CD4-positive, alpha-beta T cell treated with Interleukin-6 at 100 ng/mL for 8 hours (primary cell): ENCODE data around the gene TKTL1.
A peak's percentile ranks its signal among the peaks of the same experiment; 100 is the strongest.
"Not testable (repeated sequence)": the region's sequence is repeated elsewhere in the genome, so short reads cannot be mapped to it uniquely, and the experiment has no call there.

Experiments
- DNase-seq: peaks from one replicate; pipeline ENCODE4 v3.0.0-alpha.2; 2020; ENCODE audit warnings: mixed read lengths, low spot score

Gene TKTL1

GRCh38 chrX:154309041-154309775, 13.6 kb downstream of the TKTL1 start:
- no peak for DNase-seq

- DNase-seq: no peak
Observed at GRCh38 chrX:154310616-154311536, 15.3 kb downstream of the TKTL1 start.

GRCh38 chrX:154312116-154312515, 16.5 kb downstream of the TKTL1 start:
- no peak for DNase-seq

GRCh38 chrX:154313147-154313546, 17.6 kb downstream of the TKTL1 start:
- no peak for DNase-seq

- no peak for DNase-seq
Observed at GRCh38 chrX:154315416-154315815, 19.8 kb downstream of the TKTL1 start.

GRCh38 chrX:154317391-154317995, 21.9 kb downstream of the TKTL1 start:
- no peak for DNase-seq

- no peak for DNase-seq
Observed at GRCh38 chrX:154320406-154320805, 24.8 kb downstream of the TKTL1 start.

- DNase-seq: no peak
Observed at GRCh38 chrX:154321152-154321551, 25.6 kb downstream of the TKTL1 start.

GRCh38 chrX:154321594-154321993, 26.0 kb downstream of the TKTL1 start:
- peak; percentile 22 for DNase-seq

- no peak for DNase-seq
Observed at GRCh38 chrX:154322890-154323289, 27.3 kb downstream of the TKTL1 start.

GRCh38 chrX:154323537-154323936, 27.9 kb downstream of the TKTL1 start:
- no peak for DNase-seq

- no peak for DNase-seq
Observed at GRCh38 chrX:154325541-154325940, 29.9 kb downstream of the TKTL1 start.

- peak; percentile 75 for DNase-seq
Observed at GRCh38 chrX:154327038-154327820, 31.6 kb downstream of the TKTL1 start.

- no peak for DNase-seq
Observed at GRCh38 chrX:154328646-154329045, 33.1 kb downstream of the TKTL1 start.

- no peak for DNase-seq
Observed at GRCh38 chrX:154329294-154329693, 33.7 kb downstream of the TKTL1 start.

- no peak for DNase-seq
Observed at GRCh38 chrX:154332561-154332960, 37.0 kb downstream of the TKTL1 start.

- DNase-seq: no peak
Observed at GRCh38 chrX:154333116-154333515, 37.5 kb downstream of the TKTL1 start.

GRCh38 chrX:154333837-154334271, 38.3 kb downstream of the TKTL1 start:
- DNase-seq: no peak

GRCh38 chrX:154334496-154334895, 38.9 kb downstream of the TKTL1 start:
- no peak for DNase-seq

GRCh38 chrX:154341399-154342298, 46.1 kb downstream of the TKTL1 start:
- not testable (repeated sequence) for DNase-seq

GRCh38 chrX:154343063-154343462, 47.5 kb downstream of the TKTL1 start:
- DNase-seq: not testable (repeated sequence)
